HCT116 (cell line): ENCODE data around the gene ATP4A. TPM values are rescaled to one million over a fixed set of nuclear protein-coding genes. Genes with fewer than 3 reads are reported as not detected.

Experiments
- ATAC-seq: fragments of 200-7000 bp; cut with Tn5 transposase; 2 replicates; pipeline ENCODE4 v1.9.1; 2020; ENCODE audit warnings: mild to moderate bottlenecking, moderate library complexity
- BruUV-seq: library from RNA; stranded (reverse); fragments of 400-500 nt; replicated peaks from 2 replicates; lab custom pipeline; 2021; lab: Mats Ljungman, UMichigan
- CTCF ChIA-PET: fragments of 300-600 bp; sonication (Branson Sonifier 250); formaldehyde crosslinking; loops from one replicate; lab custom pipeline; 2021; ENCODE audit warnings: antibody characterized with exemption; lab: Charles Lee
- POLR2A ChIA-PET: fragments of 300-600, 350-600 bp; sonication (Branson Sonifier 250); formaldehyde crosslinking; loops from one replicate; lab custom pipeline; 2021; ENCODE audit warnings: antibody characterized with exemption; lab: Charles Lee
- RAD21 ChIA-PET, 2 experiments: fragments of 300-600 bp; sonication (Branson Sonifier 250); formaldehyde crosslinking; loops; one replicate each; lab custom pipeline; 2023; ENCODE audit warnings: low total read pairs in 2 of 2; ENCODE audit not compliant: uncharacterized antibody in 2 of 2, unreplicated experiment in 2 of 2, low non-redundant PET in 1 of 2; lab: Charles Lee
- DNase-seq: peaks from one replicate; pipeline ENCODE4 v3.0.0-alpha.2; 2010; ENCODE audit warnings: low read depth, low spot score
- H2AFZ ChIP-seq: fragments of 200-600 bp; shearing (Covaris generic), sonication (generic); 2 replicates; pipeline ENCODE4 v1.6.1; 2017; ENCODE audit warnings: low read depth, mixed run types, mixed read lengths, antibody characterized with exemption, low read length; ENCODE audit not compliant: poor library complexity, severe bottlenecking
- H3K27ac ChIP-seq: 2 replicates; pipeline ENCODE4 v1.5.1; 2012; ENCODE audit warnings: low read depth, low read length
- H3K27me3 ChIP-seq: fragments of 200-600 bp; sonication (generic); 2 replicates; pipeline ENCODE4 v1.6.1; 2016; ENCODE audit warnings: mixed run types, low read length, mixed read lengths; ENCODE audit not compliant: insufficient read depth
- H3K36me3 ChIP-seq, 2 experiments: fragments of 200-500 bp in 1 of 2; fragments of 200-600 bp in 1 of 2; sonication (Bioruptor generic) in 1 of 2; sonication (generic) in 1 of 2; 2 replicates each; pipeline versions ENCODE4 v1.5.1 to v1.6.1; 2014 to 2016; ENCODE audit warnings: low read length in 2 of 2, inconsistent platforms in 1 of 2, mixed read lengths in 1 of 2, mixed run types in 1 of 2; ENCODE audit not compliant: insufficient read depth in 2 of 2, control insufficient read depth in 1 of 2
- H3K4me1 ChIP-seq, 2 experiments: fragments of 200-600 bp in 1 of 2; sonication (generic) in 1 of 2; 2 replicates each; pipeline versions ENCODE4 v1.5.1 to v1.6.1; 2012 to 2017; ENCODE audit warnings: low read length in 2 of 2, inconsistent platforms in 1 of 2, mild to moderate bottlenecking in 1 of 2, mixed read lengths in 1 of 2, mixed run types in 1 of 2, moderate library complexity in 1 of 2; ENCODE audit not compliant: insufficient read depth in 2 of 2, control insufficient read depth in 1 of 2
- H3K4me2 ChIP-seq: fragments of 200-600 bp; sonication (generic); 2 replicates; pipeline ENCODE4 v1.6.1; 2017; ENCODE audit warnings: mixed run types, low read length, mixed read lengths
- H3K4me3 ChIP-seq, 2 experiments: fragments of 200-600 bp in 1 of 2; sonication (generic) in 1 of 2; replicated peaks in 1 of 2; 2 replicates each; pipeline ENCODE4 v1.5.1; 2011 to 2016; ENCODE audit warnings: low read length in 2 of 2, control low read depth in 1 of 2, low read depth in 1 of 2, mild to moderate bottlenecking in 1 of 2, mixed read lengths in 1 of 2, mixed run types in 1 of 2
- H3K79me2 ChIP-seq: fragments of 200-600 bp; sonication (generic); 2 replicates; pipeline ENCODE4 v1.6.1; 2017; ENCODE audit warnings: mild to moderate bottlenecking, mixed run types, low read length, moderate library complexity, mixed read lengths; ENCODE audit not compliant: insufficient read depth
- H3K9ac ChIP-seq: fragments of 200-600 bp; sonication (generic); 2 replicates; pipeline ENCODE4 v1.6.1; 2016; ENCODE audit warnings: low read length, mixed read lengths
- H3K9me2 ChIP-seq: fragments of 200-600 bp; sonication (generic), shearing (Covaris generic); 2 replicates; pipeline ENCODE4 v1.6.1; 2017; ENCODE audit warnings: mixed run types, mild to moderate bottlenecking, moderate library complexity; ENCODE audit not compliant: insufficient read depth
- H3K9me3 ChIP-seq, 2 experiments: fragments of 200-500 bp in 1 of 2; fragments of 200-600 bp in 1 of 2; sonication (Bioruptor generic) in 1 of 2; sonication (generic) in 1 of 2; 2 replicates each; pipeline ENCODE4 v1.6.1; 2014 to 2017; ENCODE audit warnings: low read length in 2 of 2, mixed read lengths in 2 of 2, inconsistent platforms in 1 of 2, low read depth in 1 of 2, mild to moderate bottlenecking in 1 of 2, mixed run types in 1 of 2, moderate library complexity in 1 of 2; ENCODE audit not compliant: control insufficient read depth in 1 of 2, insufficient read depth in 1 of 2
- H4K20me1 ChIP-seq: fragments of 200-600 bp; sonication (generic), shearing (Covaris generic); 2 replicates; pipeline ENCODE4 v1.6.1; 2017; ENCODE audit warnings: mixed run types, mild to moderate bottlenecking, moderate library complexity; ENCODE audit not compliant: insufficient read depth
- CTCF ChIP-seq, 3 experiments: fragments of 200-600 bp in 1 of 3; sonication (generic) in 1 of 3; IDR thresholded peaks in 2 of 3; conservative IDR thresholded peaks in 1 of 3; 2 replicates each; pipeline ENCODE4 v1.5.1; 2012 to 2017; ENCODE audit warnings: low read depth in 2 of 3, low read length in 2 of 3, antibody characterized with exemption in 1 of 3, borderline replicate concordance in 1 of 3, control low read depth in 1 of 3, mild to moderate bottlenecking in 1 of 3, mixed read lengths in 1 of 3, mixed run types in 1 of 3, moderate library complexity in 1 of 3; ENCODE audit not compliant: insufficient read depth in 1 of 3
- POLR2A ChIP-seq: IDR thresholded peaks from 2 replicates; pipeline ENCODE4 v1.7.0; 2011; ENCODE audit warnings: borderline replicate concordance; ENCODE audit not compliant: insufficient read depth, insufficient read length; ENCODE audit errors: extremely low read depth
- POLR2AphosphoS5 ChIP-seq: IDR thresholded peaks from 2 replicates; pipeline ENCODE4 v1.6.1; 2011; ENCODE audit warnings: mild to moderate bottlenecking, low read depth, low read length, moderate library complexity
- ZBTB33 ChIP-seq: IDR thresholded peaks from 2 replicates; pipeline ENCODE4 v1.6.1; 2011; ENCODE audit warnings: mild to moderate bottlenecking, low read length, moderate library complexity; ENCODE audit not compliant: insufficient replicate concordance; ENCODE audit errors: extremely low read depth
- intact Hi-C: fragments of 100-400 bp; cut with micrococcal nuclease; formaldehyde crosslinking; loops from 2 replicates; pipeline ENCODE4 v1.10.0; 2022
- total RNA-seq: library from RNA; stranded (reverse); gene quantifications from one replicate; pipeline ENCODE4 v1.2.1, GENCODE V29; 2021; ENCODE audit not compliant: unreplicated experiment

The ATP4A gene
- total RNA-seq, 1 experiment from 2014 or later: 0.27 TPM

GRCh38 chr19:35513628-35514281 lies 49.7 kb downstream of the ATP4A start, which contains the start of gene DMKN:
Gene DMKN (minus strand): TSS chr19:35513649. CDS start chr19:35513475, 174 bp downstream.
- H3K4me2 ChIP-seq: peak within 1 kb of the TSS; percentile 64
- ATAC-seq: peak; percentile 47
- POLR2A ChIA-PET: no interaction called here

More at GRCh38 chr19:35513628-35514281, 49.7 kb downstream of the ATP4A start, which contains the start of gene DMKN:
- peaks cover 17 to 50% of the 10 kb centered on the region in 2 experiments for H3K4me1 ChIP-seq
- H3K79me2 ChIP-seq: peaks cover 13% of the 10 kb centered on the region
- TF ChIP-seq POLR2A (no peak), POLR2AphosphoS5 (peak; percentile 28; the same call in 1 of the 2 replicates), ZBTB33 (no peak), CTCF (IDR thresholded peaks at IDR 0.05 in 2 of 3, conservative IDR thresholded peaks at IDR 0.05 in 1 of 3; ENCODE audit: borderline replicate concordance in 1 of 3, insufficient read depth in 1 of 3, low read depth in 2 of 3, low read length in 2 of 3) (peak in 2 of 3 experiments; percentile 42 to 50; a peak in 4 of 6 replicates)
- TF ChIP-seq, all 23 proteins: peak for 2
- Histone ChIP-seq H4K20me1 (no peaks in the 10 kb centered on the region), H3K9ac (peak within 1 kb of the TSS; percentile 39; the same call in 1 of the 2 replicates), H3K4me3 (peak within 1 kb of the TSS; percentile 23 to 37), H2AFZ (no peak within 1 kb of the TSS), H3K9me2 (no peaks in the 10 kb centered on the region), H3K27me3 (no peaks in the 10 kb centered on the region), H3K9me3 (no peaks in the 10 kb centered on the region), H3K27ac (peak within 1 kb of the TSS; percentile 31; the same call in 1 of the 2 replicates), H3K36me3 (no peaks in the 10 kb centered on the region)
- BruUV-seq: no TSS peak
- RAD21 ChIA-PET: no interaction called here
- intact Hi-C loops: no loop called here
- DNase-seq: peak; percentile 15
- CTCF ChIA-PET: no interaction called here
